Cardiac muscle cell (in vitro differentiated cells and primary cell): ENCODE data around the gene GPATCH3. TPM values are rescaled to one million over a fixed set of nuclear protein-coding genes. Genes with fewer than 3 reads are reported as not detected.
A peak's percentile ranks its signal among the peaks of the same experiment; 100 is the strongest.

Experiments
- DNase-seq, 2 donors: peaks; one replicate each; pipeline versions ENCODE4 v3.0.0 to v3.0.0-alpha.2; 2010 to 2017; ENCODE audit warnings: low read depth in 1 of 2, low spot score in 1 of 2
- H3K27ac ChIP-seq: fragments of 200-600 bp; sonication (generic); 2 replicates; pipeline ENCODE4 v1.5.1; 2016
- H3K27me3 ChIP-seq: fragments of 200-600 bp; sonication (generic); 2 replicates; pipeline ENCODE4 v1.6.0; 2016; ENCODE audit warnings: control low read depth
- H3K36me3 ChIP-seq: fragments of 200-600 bp; sonication (generic); 2 replicates; pipeline ENCODE4 v1.5.1; 2016; ENCODE audit warnings: control low read depth
- H3K4me1 ChIP-seq: fragments of 200-600 bp; sonication (generic); 2 replicates; pipeline ENCODE4 v1.8.1; 2017; ENCODE audit warnings: low read depth, mild to moderate bottlenecking, mixed run types
- H3K4me3 ChIP-seq: fragments of 200-600 bp; sonication (generic); 2 replicates; pipeline ENCODE4 v1.5.1; 2016; ENCODE audit warnings: mild to moderate bottlenecking
- H3K9me3 ChIP-seq: fragments of 200-600 bp; sonication (generic); 2 replicates; pipeline ENCODE4 v1.5.1; 2017; ENCODE audit warnings: low read depth, mild to moderate bottlenecking, control low read depth
- polyA plus RNA-seq: library from polyadenylated mRNA; unstranded; fragments of >200 nt; fragmentation: Nextera tagmentation; extraction: Ambion mirVana; gene quantifications from 2 replicates; pipeline ENCODE4 v1.2.1, GENCODE V29; 2016
- total RNA-seq: library from RNA; depleted of rRNA; stranded (reverse); fragments of >200 nt; gene quantifications from 2 replicates; pipeline ENCODE4 v1.2.3, GENCODE V29; 2016
- TF ChIP-seq, protein P1 (sequence below): IDR thresholded peaks from 2 replicates; pipeline ENCODE4 v1.5.1; 2012; ENCODE audit warnings: low read depth, mild to moderate bottlenecking, low read length

Gene GPATCH3
- total and polyA plus RNA-seq, 2 experiments from 2014 or later, result 16.1 TPM

DNA sequence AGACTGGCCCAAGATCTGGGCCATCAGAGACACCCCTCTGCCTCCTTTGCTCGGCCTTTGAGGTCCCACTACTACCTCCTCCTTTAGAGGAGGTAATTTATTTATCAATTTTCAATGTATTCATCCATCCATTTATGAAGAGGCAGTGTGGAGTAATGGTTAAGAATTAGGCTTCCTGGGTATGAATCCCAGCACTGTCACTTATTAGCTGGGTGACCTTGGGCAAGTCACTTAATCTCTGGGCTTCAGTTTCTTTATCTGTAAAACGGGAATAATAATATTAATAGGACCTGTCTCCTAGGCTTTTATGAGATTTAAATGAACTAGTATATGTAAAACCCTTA, 11.9 kb upstream of the GPATCH3 start:
- Histone ChIP-seq H3K27me3 (no peaks in the 10 kb centered on the region), H3K4me1 (peaks cover 17% of the 10 kb centered on the region), H3K36me3 (no peaks in the 10 kb centered on the region), H3K4me3 (no peak overlapping the region), H3K9me3 (no peaks in the 10 kb centered on the region), H3K27ac (no peak overlapping the region)
- DNase-seq, result no peak
- TF ChIP-seq, protein P1, sequence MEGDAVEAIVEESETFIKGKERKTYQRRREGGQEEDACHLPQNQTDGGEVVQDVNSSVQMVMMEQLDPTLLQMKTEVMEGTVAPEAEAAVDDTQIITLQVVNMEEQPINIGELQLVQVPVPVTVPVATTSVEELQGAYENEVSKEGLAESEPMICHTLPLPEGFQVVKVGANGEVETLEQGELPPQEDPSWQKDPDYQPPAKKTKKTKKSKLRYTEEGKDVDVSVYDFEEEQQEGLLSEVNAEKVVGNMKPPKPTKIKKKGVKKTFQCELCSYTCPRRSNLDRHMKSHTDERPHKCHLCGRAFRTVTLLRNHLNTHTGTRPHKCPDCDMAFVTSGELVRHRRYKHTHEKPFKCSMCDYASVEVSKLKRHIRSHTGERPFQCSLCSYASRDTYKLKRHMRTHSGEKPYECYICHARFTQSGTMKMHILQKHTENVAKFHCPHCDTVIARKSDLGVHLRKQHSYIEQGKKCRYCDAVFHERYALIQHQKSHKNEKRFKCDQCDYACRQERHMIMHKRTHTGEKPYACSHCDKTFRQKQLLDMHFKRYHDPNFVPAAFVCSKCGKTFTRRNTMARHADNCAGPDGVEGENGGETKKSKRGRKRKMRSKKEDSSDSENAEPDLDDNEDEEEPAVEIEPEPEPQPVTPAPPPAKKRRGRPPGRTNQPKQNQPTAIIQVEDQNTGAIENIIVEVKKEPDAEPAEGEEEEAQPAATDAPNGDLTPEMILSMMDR, result no peak

GRCh38 chr1:26911399-26912146, 11.3 kb upstream of the GPATCH3 start:
- H3K9me3 ChIP-seq, result no peaks in the 10 kb centered on the region
- TF ChIP-seq, protein P1, result no peak
- H3K27ac ChIP-seq, result no peak overlapping the region
- no peaks in the 10 kb centered on the region for H3K36me3 ChIP-seq
- DNase-seq, result no peak
- H3K27me3 ChIP-seq, result no peaks in the 10 kb centered on the region
- H3K4me3 ChIP-seq, result no peak overlapping the region
- H3K4me1 ChIP-seq, result peaks cover 17% of the 10 kb centered on the region

GRCh38 chr1:26910343-26911160, 10.3 kb upstream of the GPATCH3 start:
- TF ChIP-seq, protein P1, result no peak

GRCh38 chr1:26909951-26910342, 9.7 kb upstream of the GPATCH3 start:
- TF ChIP-seq, protein P1, result no peak
- Histone ChIP-seq H3K4me3 (no peak overlapping the region), H3K27ac (no peak overlapping the region), H3K36me3 (no peaks in the 10 kb centered on the region), H3K4me1 (peaks cover 17% of the 10 kb centered on the region), H3K27me3 (no peaks in the 10 kb centered on the region), H3K9me3 (no peaks in the 10 kb centered on the region)
- no peak for DNase-seq

More at GRCh38 chr1:26910343-26911160, 10.3 kb upstream of the GPATCH3 start:
- no peaks in the 10 kb centered on the region for H3K9me3 ChIP-seq
- no peaks in the 10 kb centered on the region for H3K27me3 ChIP-seq
- no peak overlapping the region for H3K27ac ChIP-seq
- no peak for DNase-seq
- no peak overlapping the region for H3K4me3 ChIP-seq
- peaks cover 17% of the 10 kb centered on the region for H3K4me1 ChIP-seq
- no peaks in the 10 kb centered on the region for H3K36me3 ChIP-seq

DNA sequence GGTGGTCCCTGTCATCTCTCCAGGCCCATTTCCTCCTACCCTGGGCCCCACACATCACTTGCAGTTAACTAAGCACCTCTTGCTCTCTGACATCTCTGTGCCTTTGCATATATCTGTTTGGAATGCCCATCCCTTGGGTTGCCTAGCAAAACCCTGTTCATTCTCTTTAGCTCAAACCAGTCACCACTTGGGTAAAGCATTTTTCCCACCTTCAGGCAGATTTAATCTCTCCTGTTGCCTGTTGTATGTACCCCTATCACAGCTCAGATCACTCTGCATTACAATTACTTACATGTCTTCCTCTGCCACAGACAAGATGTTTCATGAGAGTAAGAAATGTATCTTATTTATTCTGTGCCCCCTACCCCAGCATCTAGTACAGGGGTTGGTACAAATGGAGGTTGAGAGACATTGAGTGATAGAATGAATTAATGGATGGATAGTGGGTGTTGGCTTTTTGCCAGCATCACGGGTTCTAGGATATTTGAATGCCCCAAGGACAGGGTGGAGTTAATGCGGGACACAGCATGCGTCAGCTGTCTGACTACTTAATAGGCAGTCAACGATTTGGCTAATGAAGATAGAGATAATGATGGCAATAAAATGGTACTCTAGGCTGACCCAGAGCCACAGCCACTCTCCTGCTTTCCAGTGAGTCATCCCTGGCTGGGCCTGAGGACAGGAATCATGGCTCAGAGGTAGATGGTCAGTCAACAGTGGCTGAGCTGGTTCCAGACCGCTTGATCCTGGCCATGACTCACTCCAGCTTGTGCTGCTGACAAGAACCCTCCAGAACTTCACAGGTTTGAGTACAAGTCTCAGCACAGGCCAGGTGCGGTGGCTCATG, 7.0 kb upstream of the GPATCH3 start:
- H3K4me1 ChIP-seq, result no peaks in the 10 kb centered on the region
- peak in 1 of 2 donors; percentile 69 for DNase-seq
- no peaks in the 10 kb centered on the region for H3K27me3 ChIP-seq
- H3K4me3 ChIP-seq, result no peak overlapping the region
- H3K9me3 ChIP-seq, result no peaks in the 10 kb centered on the region
- H3K27ac ChIP-seq, result no peak overlapping the region
- H3K36me3 ChIP-seq, result no peaks in the 10 kb centered on the region
- TF ChIP-seq, protein P1, result no peak
